ENCODE results near the gene CPEB2.

GRCh38 chr4:15075875-15076274 is 73.6 kb downstream of the CPEB2 start:
- TF ChIP-seq CTCF (IDR thresholded peaks at IDR 0.05): no peak
- no peak for TF ChIP-seq POLR2A (IDR thresholded peaks at IDR 0.05)
